Tibial nerve (tissue), 4 donors: ENCODE measurements around the gene FBLN2.

ENCODE experiments used
- CTCF ChIP-seq, 5 experiments: fragments of 200-600 bp in 3 of 5; fragments of 450-650 bp in 2 of 5; sonication (generic) in 3 of 5; IDR thresholded peaks; one replicate each; pipeline ENCODE4 v1.5.1; 2016 to 2019; ENCODE audit warnings: antibody characterized with exemption in 5 of 5, mild to moderate bottlenecking in 3 of 5, moderate library complexity in 2 of 5
- EP300 ChIP-seq, 2 donors: sonication (generic); formaldehyde crosslinking; IDR thresholded peaks; one replicate each; pipeline ENCODE4 v1.6.1; 2017; ENCODE audit warnings: antibody characterized with exemption in 2 of 2, mild to moderate bottlenecking in 1 of 2
- POLR2A ChIP-seq, 2 donors: fragments of 450-650 bp; IDR thresholded peaks; one replicate each; pipeline ENCODE4 v1.6.1; 2017; ENCODE audit warnings: antibody characterized with exemption in 2 of 2, mild to moderate bottlenecking in 2 of 2, moderate library complexity in 2 of 2

- TF ChIP-seq POLR2A (IDR thresholded peaks at IDR 0.05) = no peak
- no peak for TF ChIP-seq CTCF (IDR thresholded peaks at IDR 0.05)
- TF ChIP-seq EP300 (IDR thresholded peaks at IDR 0.05) = no peak
Measured at GRCh38 chr3:13683288-13683687, 134.4 kb downstream of the FBLN2 start.
